CD4-positive, alpha-beta T cell treated with Interleukin-12 subunit alpha and Interleukin-12 subunit beta, for 1 hour (primary cell): ENCODE measurements around the gene HOXC5.
A peak's percentile ranks its signal among the peaks of the same experiment; 100 is the strongest.

Experiments used
- DNase-seq: peaks from one replicate; pipeline ENCODE4 v3.0.0-alpha.2; 2020

Gene HOXC5

GRCh38 chr12:54008260-54008552 lies 24.6 kb upstream of the HOXC5 start:
- no peak for DNase-seq

DNA sequence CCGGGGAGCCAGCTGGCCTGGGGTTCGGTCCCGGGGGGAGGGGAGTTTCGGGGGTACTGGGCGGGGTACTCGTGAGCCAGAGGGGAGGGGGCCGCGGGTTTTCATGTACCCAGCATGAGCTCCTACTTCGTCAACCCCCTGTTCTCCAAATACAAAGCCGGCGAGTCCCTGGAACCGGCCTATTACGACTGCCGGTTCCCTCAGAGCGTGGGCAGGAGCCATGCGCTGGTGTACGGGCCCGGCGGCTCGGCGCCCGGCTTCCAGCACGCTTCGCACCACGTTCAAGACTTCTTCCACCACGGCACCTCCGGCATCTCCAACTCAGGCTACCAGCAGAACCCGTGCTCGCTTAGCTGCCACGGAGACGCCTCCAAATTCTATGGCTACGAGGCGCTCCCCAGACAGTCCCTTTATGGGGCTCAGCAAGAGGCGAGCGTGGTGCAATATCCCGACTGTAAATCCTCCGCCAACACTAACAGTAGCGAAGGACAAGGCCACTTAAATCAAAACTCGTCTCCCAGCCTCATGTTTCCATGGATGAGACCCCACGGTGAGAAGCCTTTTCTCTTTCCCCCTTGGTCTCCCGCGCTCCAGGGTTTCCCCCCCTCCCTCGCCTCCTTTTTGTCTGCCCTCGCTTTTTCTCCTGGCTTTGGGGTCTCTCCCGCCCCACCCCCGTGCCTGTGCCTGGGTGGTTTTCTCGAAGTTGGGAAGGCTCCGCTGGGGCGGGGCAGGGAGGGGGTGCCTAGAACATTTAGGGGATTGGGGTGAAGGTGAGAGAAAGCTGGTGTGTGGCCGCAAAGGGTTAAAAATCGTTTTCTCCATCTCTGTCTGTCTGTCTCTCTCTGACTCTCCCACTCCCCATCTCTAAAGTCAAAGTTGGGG lies 23.4 kb upstream of the HOXC5 start:
- no peak for DNase-seq

DNA sequence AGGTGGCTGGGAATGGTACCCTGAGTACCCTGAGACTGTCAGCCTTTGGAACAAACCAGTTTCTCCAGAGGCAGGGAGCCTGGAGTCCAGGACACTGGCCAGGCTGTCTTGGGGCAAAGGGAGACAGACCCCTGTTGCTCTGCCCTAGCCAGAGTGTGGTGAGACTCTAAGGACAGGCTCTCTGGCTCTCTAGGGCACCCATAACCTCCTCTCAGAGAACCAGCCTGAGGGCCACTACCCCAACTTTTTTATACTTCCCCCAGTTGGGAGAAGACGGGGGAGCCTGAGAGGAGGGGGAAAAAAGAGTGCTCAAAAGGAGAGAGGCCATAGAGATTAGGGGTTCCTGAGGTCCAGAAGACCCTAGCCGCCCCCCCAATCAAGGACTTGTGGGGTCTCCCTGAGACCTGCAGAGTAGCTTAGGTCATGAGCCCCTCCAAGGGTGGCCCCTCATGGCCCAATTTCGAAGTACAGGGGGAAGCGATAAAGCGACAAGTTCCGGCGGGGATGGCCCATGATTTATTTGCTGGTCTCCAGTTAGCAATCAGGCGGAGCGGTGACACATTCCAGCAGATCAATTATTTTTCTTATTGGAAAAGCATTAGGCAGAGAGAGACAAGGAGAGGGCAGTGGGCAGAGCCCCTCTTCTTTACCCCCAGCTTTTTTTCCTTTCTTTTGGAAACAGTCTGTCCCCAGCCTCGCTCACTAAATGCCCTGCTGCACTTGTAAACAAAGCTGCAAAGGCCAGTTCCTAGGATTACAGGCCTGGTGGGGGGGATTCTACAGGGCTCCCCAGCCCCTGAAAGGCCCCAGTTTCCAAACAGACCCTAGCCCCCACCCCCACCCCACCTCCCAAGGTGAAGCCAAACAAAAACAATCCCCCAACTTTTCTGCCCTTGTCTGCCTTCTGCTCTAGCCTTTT lies 22.5 kb upstream of the HOXC5 start:
- DNase-seq: no peak

GRCh38 chr12:54010972-54011664 lies 21.7 kb upstream of the HOXC5 start:
- DNase-seq: no peak

DNA sequence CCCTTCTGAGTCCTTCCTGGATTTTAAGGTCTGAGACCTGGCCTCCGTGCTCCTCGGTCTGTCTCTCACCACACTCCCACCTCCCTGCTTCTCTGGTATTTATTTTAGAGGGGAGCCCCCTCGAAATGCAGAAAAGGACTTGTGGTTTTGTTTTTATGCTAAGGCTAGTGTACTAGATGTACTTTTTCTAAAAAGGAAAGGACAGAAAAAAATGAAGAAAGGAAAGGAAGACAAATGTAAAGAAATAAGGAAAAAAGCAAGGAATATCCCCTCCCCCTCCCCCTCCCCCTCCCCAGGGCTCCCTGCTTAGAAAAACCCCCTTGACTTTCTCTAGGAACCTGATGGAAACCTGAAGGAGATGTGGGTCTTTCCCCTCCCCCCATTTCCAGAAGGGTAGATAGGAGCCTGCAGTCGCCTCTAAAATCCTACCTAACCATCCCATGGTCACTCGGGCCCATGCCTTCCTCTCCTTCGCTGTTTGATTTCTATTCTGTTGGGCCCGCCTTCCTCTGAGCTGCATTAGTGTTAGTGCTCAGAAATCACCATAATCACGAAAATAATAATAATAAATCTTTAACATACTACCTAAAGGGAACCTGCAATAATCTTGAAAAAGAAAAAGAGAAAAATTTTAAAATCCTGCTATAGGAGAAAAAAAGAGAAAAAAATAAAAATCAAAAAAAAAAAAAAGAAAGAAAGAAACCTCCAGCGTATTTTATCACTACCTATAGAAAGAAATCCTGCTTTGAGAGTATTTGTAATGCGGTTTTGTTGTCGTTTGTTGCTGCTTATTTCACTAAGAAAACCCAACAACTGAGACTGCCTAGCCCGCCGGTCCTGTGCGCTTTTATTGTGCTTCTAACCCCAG lies 21.0 kb upstream of the HOXC5 start:
- no peak for DNase-seq

DNA sequence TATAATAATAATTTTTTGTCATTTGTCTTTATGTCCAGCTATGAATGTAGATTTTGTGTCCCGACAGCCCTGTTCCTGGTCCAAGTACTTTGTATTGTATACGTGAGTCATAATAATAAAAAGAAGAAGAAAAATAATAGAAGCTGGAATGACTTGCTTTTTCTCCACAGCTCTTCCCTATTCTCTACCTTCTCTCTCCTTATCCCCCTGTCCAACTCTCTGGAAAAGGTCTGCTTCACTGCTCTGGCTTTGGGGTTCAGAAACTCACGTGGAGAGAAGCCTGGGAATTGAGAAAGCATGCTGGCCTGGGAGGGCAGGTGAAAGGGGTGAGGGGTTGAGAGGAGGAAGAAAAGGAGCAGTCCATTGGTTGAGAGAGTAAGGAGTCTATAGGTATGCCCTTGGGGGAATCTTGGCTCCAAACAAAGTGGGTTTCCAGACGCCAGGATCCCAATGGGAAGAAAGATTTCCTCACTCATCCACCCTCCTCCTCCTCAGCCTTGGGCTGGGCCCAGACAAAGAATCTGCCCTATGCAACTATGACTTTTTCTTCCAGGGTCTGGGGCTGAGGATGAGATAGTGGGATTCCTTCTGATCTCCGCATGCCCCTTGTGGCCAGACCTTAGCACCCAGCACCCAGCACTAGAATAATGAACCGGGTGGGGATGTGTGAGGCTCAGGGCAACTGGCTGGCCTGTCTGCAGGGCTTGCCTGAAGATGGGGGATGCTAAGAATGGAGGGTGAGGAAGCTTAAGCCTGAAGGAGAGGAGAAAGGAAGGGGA lies 20.0 kb upstream of the HOXC5 start:
- DNase-seq: no peak

GRCh38 chr12:54014377-54015017 lies 18.4 kb upstream of the HOXC5 start:
- no peak for DNase-seq

- DNase-seq: no peak
These were observed 17.6 kb upstream of the HOXC5 start for GRCh38 chr12:54015018-54015931.

GRCh38 chr12:54016051-54016450 lies 16.8 kb upstream of the HOXC5 start:
- no peak for DNase-seq

GRCh38 chr12:54016478-54016964 lies 16.3 kb upstream of the HOXC5 start:
- DNase-seq: no peak

- DNase-seq: no peak
These were observed 15.6 kb upstream of the HOXC5 start for GRCh38 chr12:54017027-54017788.

- DNase-seq: peak; percentile 83
These were observed 14.9 kb upstream of the HOXC5 start for GRCh38 chr12:54017878-54018467.

- DNase-seq: no peak
These were observed 14.3 kb upstream of the HOXC5 start for GRCh38 chr12:54018468-54018984.

DNA sequence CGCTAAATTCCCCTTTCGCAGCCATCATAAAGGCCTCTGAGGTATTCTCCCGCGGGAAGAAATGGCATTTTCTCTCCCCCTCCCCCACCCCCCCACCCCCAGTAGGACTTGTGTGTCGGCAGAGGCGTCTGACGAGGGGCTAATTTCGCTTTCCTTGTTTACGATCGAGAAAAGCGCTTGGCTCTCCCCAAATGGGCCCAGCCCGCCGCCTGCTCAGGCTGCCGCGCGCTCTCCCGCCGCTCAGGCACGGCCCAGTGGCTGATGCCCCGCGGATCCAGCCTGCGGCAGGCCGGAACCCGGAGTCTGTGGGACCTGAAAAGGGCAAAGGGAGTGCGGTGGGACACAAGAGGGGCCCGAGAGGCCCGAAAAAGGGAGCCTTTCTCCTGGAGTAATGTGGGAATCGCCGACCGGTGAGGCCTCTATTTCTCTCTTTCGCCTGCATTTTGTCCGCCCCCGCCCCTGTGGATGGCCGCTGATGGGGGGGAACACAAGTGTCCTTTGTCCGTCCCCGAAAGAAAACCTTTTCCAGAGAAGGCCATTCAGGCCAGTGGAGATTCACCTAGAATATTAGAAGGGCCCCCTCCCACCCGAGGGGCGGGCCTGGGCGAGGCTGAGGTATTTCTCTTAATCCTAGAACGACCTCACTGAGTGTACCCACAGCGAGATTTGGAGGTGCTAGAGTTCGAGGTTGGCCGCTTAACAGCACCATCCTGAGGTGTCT lies 13.6 kb upstream of the HOXC5 start:
- DNase-seq: no peak

DNA sequence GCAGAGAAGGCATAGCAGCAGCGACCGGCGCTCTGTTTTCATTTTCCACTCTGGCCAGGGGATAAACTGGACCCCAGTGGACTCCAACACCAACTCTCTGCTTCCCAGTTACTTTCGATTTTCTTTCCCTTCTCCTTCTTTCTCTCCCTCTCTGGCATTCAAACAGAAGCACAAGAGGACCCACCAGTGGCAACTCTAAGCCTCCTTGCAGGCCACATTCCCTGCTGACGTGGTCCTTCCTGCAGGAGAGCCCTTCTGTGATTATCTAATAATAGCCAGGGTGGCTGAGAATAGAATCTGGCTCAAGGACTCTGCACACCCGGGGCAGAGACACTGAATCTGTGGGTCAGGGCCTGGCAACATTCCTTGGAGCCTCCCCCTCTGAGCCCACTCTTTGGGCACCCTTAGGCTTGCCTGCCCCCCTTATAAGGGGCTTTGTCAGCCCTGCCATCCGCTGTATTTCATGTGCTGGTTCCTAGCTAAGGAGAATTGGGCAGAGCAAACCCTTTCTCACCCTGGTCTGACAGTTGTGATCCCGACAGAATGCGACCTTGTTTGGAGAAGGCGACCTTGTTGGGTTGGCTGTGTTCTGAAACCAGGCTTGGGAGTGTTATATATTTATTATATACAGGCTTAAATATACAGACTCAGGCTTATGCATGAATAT lies 12.8 kb upstream of the HOXC5 start:
- DNase-seq: no peak

- no peak for DNase-seq
These were observed 12.1 kb upstream of the HOXC5 start for GRCh38 chr12:54020591-54021405.
